Measurements from ENCODE around the gene DRC7.

GRCh38 chr16:57690782-57691471 lies 3.7 kb upstream of the DRC7 start:
- TF ChIP-seq GATA2 (IDR thresholded peaks at IDR 0.05; ENCODE audit: low read depth, low read length): no peak
- no peak for TF ChIP-seq GATA3 (IDR thresholded peaks at IDR 0.05; ENCODE audit: low read depth, low read length)

All from SH-SY5Y (cell line).